Keratinocyte (primary cell): ENCODE results near the gene FCMR. TPM values are rescaled to one million over a fixed set of nuclear protein-coding genes. Genes with fewer than 3 reads are reported as not detected.

Experiments
- DNase-seq: peaks from one replicate; pipeline ENCODE4 v3.0.0-alpha.2; 2011; ENCODE audit warnings: low read depth, missing footprints, low spot score
- FAIRE-seq: peaks from 2 replicates; lab custom pipeline; 2011; peaks lifted over from hg19 to GRCh38; lab: Jason Lieb, UNC
- H2AFZ ChIP-seq: 2 replicates; pipeline ENCODE4 v1.6.0; 2012; ENCODE audit warnings: low read length, control low read depth, inconsistent platforms; ENCODE audit not compliant: control insufficient read depth
- H3K27ac ChIP-seq: 2 replicates; pipeline ENCODE4 v1.5.1; 2011; ENCODE audit warnings: low read length; ENCODE audit not compliant: control insufficient read depth, insufficient read depth
- H3K27me3 ChIP-seq: 3 replicates; pipeline ENCODE4 v1.6.0; 2011; ENCODE audit warnings: low read length; ENCODE audit not compliant: control insufficient read depth, insufficient read depth; ENCODE audit errors: extremely low read depth
- H3K36me3 ChIP-seq, 2 experiments: 2 replicates in 1 of 2; 3 replicates in 1 of 2; pipeline ENCODE4 v1.5.1; 2011; ENCODE audit warnings: low read length in 2 of 2, mild to moderate bottlenecking in 1 of 2; ENCODE audit not compliant: control insufficient read depth in 2 of 2, insufficient read depth in 2 of 2; ENCODE audit errors: extremely low read depth in 1 of 2
- H3K4me1 ChIP-seq: 3 replicates; pipeline ENCODE4 v1.5.1; 2011; ENCODE audit warnings: low read length; ENCODE audit not compliant: control insufficient read depth, insufficient read depth; ENCODE audit errors: extremely low read depth
- H3K4me2 ChIP-seq: 3 replicates; pipeline ENCODE4 v1.6.0; 2011; ENCODE audit warnings: low read depth, low read length; ENCODE audit not compliant: control insufficient read depth, insufficient read depth; ENCODE audit errors: extremely low read depth
- H3K4me3 ChIP-seq, 3 experiments: fragments of 200-600 bp in 1 of 3; sonication (generic) in 1 of 3; 2 replicates in 2 of 3; 3 replicates in 1 of 3; pipeline ENCODE4 v1.5.1; 2011 to 2016; ENCODE audit warnings: low read length in 3 of 3, mild to moderate bottlenecking in 3 of 3, control low read depth in 2 of 3, inconsistent platforms in 1 of 3, low read depth in 1 of 3, mixed read lengths in 1 of 3, mixed run types in 1 of 3, moderate library complexity in 1 of 3; ENCODE audit not compliant: control insufficient read depth in 2 of 3, insufficient read depth in 2 of 3; ENCODE audit errors: extremely low read depth in 1 of 3
- H3K79me2 ChIP-seq: 2 replicates; pipeline ENCODE4 v1.6.0; 2012; ENCODE audit warnings: low read length; ENCODE audit not compliant: control insufficient read depth, insufficient read depth
- H3K9ac ChIP-seq: 3 replicates; pipeline ENCODE4 v1.6.0; 2011; ENCODE audit warnings: low read length; ENCODE audit not compliant: control insufficient read depth, insufficient read depth; ENCODE audit errors: extremely low read depth
- H3K9me1 ChIP-seq: 3 replicates; pipeline ENCODE4 v1.6.0; 2011; ENCODE audit warnings: low read length; ENCODE audit not compliant: control insufficient read depth, insufficient read depth; ENCODE audit errors: extremely low read depth
- H3K9me3 ChIP-seq: 2 replicates; pipeline ENCODE4 v1.5.1; 2012; ENCODE audit warnings: low read depth, low read length; ENCODE audit not compliant: control insufficient read depth
- H4K20me1 ChIP-seq: 3 replicates; pipeline ENCODE4 v1.6.0; 2011; ENCODE audit warnings: low read length; ENCODE audit not compliant: control insufficient read depth, insufficient read depth; ENCODE audit errors: extremely low read depth
- CTCF ChIP-seq, 3 experiments: IDR thresholded peaks in 1 of 3; conservative IDR thresholded peaks in 1 of 3; optimal IDR thresholded peaks in 1 of 3; 2 replicates in 2 of 3; 3 replicates in 1 of 3; pipeline versions ENCODE3 to v1.5.1; 2011; ENCODE audit warnings: low read length in 3 of 3, mild to moderate bottlenecking in 3 of 3, moderate library complexity in 2 of 3, control low read depth in 1 of 3, inconsistent platforms in 1 of 3; ENCODE audit not compliant: insufficient read depth in 2 of 3; ENCODE audit errors: extremely low read depth in 1 of 3
- EZH2 ChIP-seq: IDR thresholded peaks from one replicate; pipeline ENCODE4 v1.6.1; 2012; ENCODE audit warnings: inconsistent platforms, mild to moderate bottlenecking, low read length, moderate library complexity
- dilution Hi-C: fragments of 300-500 bp; cut with MboI; formaldehyde crosslinking; loops from one replicate; pipeline ENCODE4 v1.7.0; 2020; ENCODE audit warnings: low sequenced_read_pairs; ENCODE audit not compliant: extremely low pct_ligation_motif_present
- polyA plus RNA-seq, 5 experiments: library from polyadenylated mRNA; depleted of rRNA in 3 of 5; stranded (reverse) in 3 of 5; stranded (forward) in 1 of 5; unstranded in 1 of 5; fragments of >200 nt; gene quantifications; 1 replicate in 1 of 5; 2 replicates in 3 of 5; 3 replicates in 1 of 5; pipeline versions ENCODE4 v1.2.1 to v1.2.3, GENCODE V29; 2011 to 2012; ENCODE audit warnings: missing spikeins in 2 of 5, low read depth in 1 of 5, low replicate concordance in 1 of 5

Gene FCMR
- polyA plus RNA-seq, 1 donor (not counting 4 experiments of a cell fraction or from before 2014, with no cell fraction given), result 1.8 TPM

GRCh38 chr1:206951318-206952100, 29.8 kb upstream of the FCMR start:
- Histone ChIP-seq H4K20me1 (no peaks in the 10 kb centered on the region), H3K79me2 (no peaks in the 10 kb centered on the region), H3K4me3 (no peak overlapping the region), H3K9me3 (no peaks in the 10 kb centered on the region), H3K4me1 (peaks cover 9% of the 10 kb centered on the region), H2AFZ (no peak overlapping the region), H3K27ac (no peak overlapping the region), H3K9ac (no peak overlapping the region), H3K4me2 (no peak overlapping the region), H3K9me1 (no peaks in the 10 kb centered on the region), H3K27me3 (no peaks in the 10 kb centered on the region), H3K36me3 (no peaks in the 10 kb centered on the region)
- TF ChIP-seq CTCF (optimal IDR thresholded peaks at IDR 0.05 in 1 of 3, IDR thresholded peaks at IDR 0.05 in 1 of 3, conservative IDR thresholded peaks at IDR 0.05 in 1 of 3; ENCODE audit: extremely low read depth in 1 of 3, insufficient read depth in 2 of 3, low read length in 3 of 3) (no peak), EZH2 (no peak)
- FAIRE-seq, result no peak
- dilution Hi-C loops, result no loop called here
- no peak for DNase-seq

- Histone ChIP-seq H3K4me1 (peaks cover 9% of the 10 kb centered on the region), H3K4me3 (no peak overlapping the region), H3K27me3 (peaks cover 10% of the 10 kb centered on the region), H3K36me3 (no peaks in the 10 kb centered on the region), H4K20me1 (no peaks in the 10 kb centered on the region), H3K27ac (no peak overlapping the region), H3K9me1 (no peaks in the 10 kb centered on the region), H3K9ac (no peak overlapping the region), H3K9me3 (no peaks in the 10 kb centered on the region), H3K4me2 (no peak overlapping the region), H3K79me2 (no peaks in the 10 kb centered on the region), H2AFZ (no peak overlapping the region)
- dilution Hi-C loops, result no loop called here
- TF ChIP-seq CTCF (optimal IDR thresholded peaks at IDR 0.05 in 1 of 3, IDR thresholded peaks at IDR 0.05 in 1 of 3, conservative IDR thresholded peaks at IDR 0.05 in 1 of 3; ENCODE audit: extremely low read depth in 1 of 3, insufficient read depth in 2 of 3, low read length in 3 of 3), result no peak
- no peak for TF ChIP-seq EZH2
- FAIRE-seq (no peak), DNase-seq (no peak)
Measured at GRCh38 chr1:206949641-206950040, 27.9 kb upstream of the FCMR start.
